HG03521 (cell line): Measurements from ENCODE around the gene CNOT10.

Experiments used
- ATAC-seq: cut with Tn5 transposase; IDR thresholded peaks from one replicate; pipeline ENCODE4 v1.9.1; 2021; ENCODE audit warnings: mild to moderate bottlenecking, moderate library complexity; ENCODE audit not compliant: unreplicated experiment

Gene CNOT10

DNA sequence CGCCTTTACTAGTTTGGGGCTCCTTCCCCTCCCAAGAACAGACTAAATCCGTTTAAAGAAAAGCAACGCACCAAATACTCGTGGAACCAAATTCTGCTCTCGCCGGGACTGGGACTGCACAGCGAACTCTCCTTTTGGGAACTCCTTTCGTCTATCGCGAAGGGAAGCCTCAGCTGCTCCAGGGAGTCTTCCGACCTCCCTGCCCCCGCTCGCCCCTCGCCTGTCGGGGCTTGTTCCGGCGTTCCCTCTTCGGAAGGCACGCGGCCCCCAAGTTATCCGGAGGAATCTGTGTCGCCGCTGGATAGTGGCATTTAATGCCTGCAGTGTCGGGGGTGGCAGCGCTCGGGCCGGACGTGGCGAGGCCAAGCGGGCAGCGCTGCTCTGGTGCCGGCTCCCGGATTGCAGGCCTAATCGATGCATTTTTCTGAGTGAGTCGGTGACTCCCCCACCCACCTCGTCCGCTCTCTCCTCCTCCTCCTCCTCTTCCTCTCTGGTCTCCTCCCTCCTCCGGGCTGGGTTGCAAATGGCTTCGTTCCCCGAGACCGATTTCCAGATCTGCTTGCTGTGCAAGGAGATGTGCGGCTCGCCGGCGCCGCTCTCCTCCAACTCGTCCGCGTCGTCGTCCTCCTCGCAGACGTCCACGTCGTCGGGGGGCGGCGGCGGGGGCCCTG is 132.7 kb downstream of the CNOT10 start, which contains the start of gene TRIM71:
Gene TRIM71, plus strand, starts transcription at position 440 of the 671 bp plus-strand sequence. Its CDS starts 84 bp downstream, at position 524.
- ATAC-seq: no peak

DNA sequence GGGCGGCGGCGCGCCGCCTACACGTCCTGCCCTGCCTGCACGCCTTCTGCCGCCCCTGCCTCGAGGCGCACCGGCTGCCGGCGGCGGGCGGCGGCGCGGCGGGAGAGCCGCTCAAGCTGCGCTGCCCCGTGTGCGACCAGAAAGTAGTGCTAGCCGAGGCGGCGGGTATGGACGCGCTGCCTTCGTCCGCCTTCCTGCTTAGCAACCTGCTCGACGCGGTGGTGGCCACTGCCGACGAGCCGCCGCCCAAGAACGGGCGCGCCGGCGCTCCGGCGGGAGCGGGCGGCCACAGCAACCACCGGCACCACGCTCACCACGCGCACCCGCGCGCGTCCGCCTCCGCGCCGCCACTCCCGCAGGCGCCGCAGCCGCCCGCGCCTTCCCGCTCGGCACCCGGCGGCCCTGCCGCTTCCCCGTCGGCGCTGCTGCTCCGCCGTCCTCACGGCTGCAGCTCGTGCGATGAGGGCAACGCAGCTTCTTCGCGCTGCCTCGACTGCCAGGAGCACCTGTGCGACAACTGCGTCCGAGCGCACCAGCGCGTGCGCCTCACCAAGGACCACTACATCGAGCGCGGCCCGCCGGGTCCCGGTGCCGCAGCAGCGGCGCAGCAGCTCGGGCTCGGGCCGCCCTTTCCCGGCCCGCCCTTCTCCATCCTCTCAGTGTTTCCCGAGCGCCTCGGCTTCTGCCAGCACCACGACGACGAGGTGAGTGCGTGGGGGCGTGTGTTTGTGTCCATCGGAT is 133.4 kb downstream of the CNOT10 start:
- ATAC-seq: no peak

DNA sequence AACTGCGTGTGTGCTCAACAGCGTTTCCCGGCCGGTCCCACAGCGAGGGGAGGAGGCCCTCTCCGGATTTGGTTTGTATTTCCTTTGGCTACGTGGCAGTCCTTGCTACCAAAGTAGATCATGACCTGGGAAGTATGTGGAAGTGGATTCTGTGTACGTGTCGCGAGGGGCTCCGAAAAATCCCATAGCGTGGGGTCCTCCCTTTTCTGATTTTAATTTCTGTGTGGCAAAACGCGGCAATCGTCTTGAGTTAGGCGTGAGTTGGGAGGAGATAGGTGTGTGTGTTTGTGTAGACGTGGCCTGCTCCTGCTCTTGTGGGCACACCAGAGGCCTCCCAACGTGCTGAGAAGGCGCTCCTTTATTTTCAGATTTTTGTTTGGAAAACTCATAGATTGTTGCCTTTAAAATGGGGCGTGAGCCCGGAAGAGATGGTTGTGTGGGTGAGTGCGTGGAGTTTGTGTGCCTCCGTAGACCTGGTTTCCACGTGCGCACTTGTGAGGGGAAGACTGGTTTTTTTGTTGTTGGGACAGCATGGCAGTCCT is 134.1 kb downstream of the CNOT10 start:
- no peak for ATAC-seq

GRCh38 chr3:32819551-32820348 is 134.8 kb downstream of the CNOT10 start:
- ATAC-seq: no peak

GRCh38 chr3:32820430-32820829 is 135.4 kb downstream of the CNOT10 start:
- ATAC-seq: no peak

- ATAC-seq: no peak
Measured at GRCh38 chr3:32820971-32821685, 136.1 kb downstream of the CNOT10 start.

DNA sequence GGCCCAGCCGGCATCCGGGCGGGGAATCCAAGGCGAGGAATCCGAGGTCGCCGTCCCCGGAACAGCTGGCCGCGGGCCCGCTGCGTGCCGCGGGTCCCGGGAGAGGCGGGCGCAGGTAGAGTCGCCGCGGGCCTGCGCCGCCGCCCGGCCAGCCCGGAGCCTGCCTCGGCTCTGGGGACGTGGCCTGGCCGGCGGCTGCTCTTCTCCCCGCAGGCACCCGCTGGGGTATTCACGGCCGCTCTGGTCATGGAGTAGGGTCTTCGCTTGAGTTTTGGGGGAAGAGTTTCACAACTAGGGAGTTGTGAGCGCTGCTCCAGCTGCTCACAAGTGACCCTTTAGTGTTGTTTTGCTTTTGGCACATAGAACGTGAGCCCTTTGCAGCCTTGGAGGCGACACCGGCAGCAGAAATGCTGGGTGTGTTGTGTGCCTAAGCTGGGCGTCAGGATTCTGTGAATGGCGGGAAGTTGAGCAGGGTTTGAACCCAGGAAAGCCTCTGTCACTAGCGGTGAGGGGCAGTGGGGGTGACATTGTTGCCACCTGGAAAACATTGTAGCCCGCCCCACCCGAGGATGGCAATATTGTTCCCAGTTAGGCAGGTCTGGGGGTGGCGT is 136.8 kb downstream of the CNOT10 start:
- no peak for ATAC-seq

- ATAC-seq: no peak
Measured at GRCh38 chr3:32822609-32823498, 137.9 kb downstream of the CNOT10 start.
